ENCODE measurements around the gene SNRK. TPM values are rescaled to one million over a fixed set of nuclear protein-coding genes. Genes with fewer than 3 reads are reported as not detected.

SNRK gene
- total and polyA plus RNA-seq, 2 experiments from 2014 or later: 5.5 to 18.8 TPM

GRCh38 chr3:43294975-43295374 lies 8.6 kb downstream of the SNRK start:
- Mint-ChIP-seq H3K27ac (no peak overlapping the region), H3K9me3 (no peaks in the 10 kb centered on the region), H3K36me3 (ENCODE audit: low read depth) (no peaks in the 10 kb centered on the region), H3K4me3 (no peak overlapping the region), H3K4me1 (peaks cover 13% of the 10 kb centered on the region; the same call in 2 of the 3 replicates), H3K27me3 (ENCODE audit: insufficient read depth, low read depth, poor library complexity) (no peaks in the 10 kb centered on the region)
- H4K20me1 ChIP-seq (replicated peaks; ENCODE audit: insufficient read depth): peaks cover 23% of the 10 kb centered on the region
- H3K4me2 ChIP-seq: no peak overlapping the region
- H3K4me1 ChIP-seq (ENCODE audit: insufficient read depth): no peaks in the 10 kb centered on the region
- H3K9me2 ChIP-seq (ENCODE audit: insufficient read depth): no peaks in the 10 kb centered on the region
- no peak overlapping the region for H3K4me3 ChIP-seq
- no peaks in the 10 kb centered on the region for H3K36me3 ChIP-seq (ENCODE audit: insufficient read depth)
- TF ChIP-seq JUNB (IDR thresholded peaks at IDR 0.05; ENCODE audit: unreplicated experiment) (no peak), STAT1 (IDR thresholded peaks at IDR 0.05; ENCODE audit: unreplicated experiment) (no peak), EZH2phosphoT487 (IDR thresholded peaks at IDR 0.05; ENCODE audit: unreplicated experiment) (no peak), ETS1 (IDR thresholded peaks at IDR 0.05) (no peak), ZNF331 (CRISPR knock-in tag; IDR thresholded peaks at IDR 0.05; ENCODE audit: low read depth) (no peak), ZNF114 (CRISPR knock-in tag; IDR thresholded peaks at IDR 0.05) (no peak), NANOG (IDR thresholded peaks at IDR 0.05; ENCODE audit: borderline replicate concordance) (no peak), EZH2 (IDR thresholded peaks at IDR 0.05; ENCODE audit: low read depth, unreplicated experiment) (no peak), REST (IDR thresholded peaks at IDR 0.05; ENCODE audit: unreplicated experiment) (no peak), CTCF (conservative IDR thresholded peaks at IDR 0.05; ENCODE audit: low read depth in 2 of 2) (no peak), CREB1 (CRISPR knock-in tag; IDR thresholded peaks at IDR 0.05; ENCODE audit: low read depth) (no peak), POLR2AphosphoS5 (IDR thresholded peaks at IDR 0.05; ENCODE audit: low read depth) (no peak), ZNF462 (CRISPR knock-in tag; IDR thresholded peaks at IDR 0.05) (no peak)
- no peak for DNase-seq (ENCODE audit: low spot score)
- H2AFZ ChIP-seq: no peak overlapping the region
- no peak for ATAC-seq
- no peaks in the 10 kb centered on the region for H3F3A ChIP-seq (replicated peaks; ENCODE audit: low read depth)
- H3K27ac ChIP-seq (ENCODE audit: low read depth): no peak overlapping the region
- H3K27me3 ChIP-seq (ENCODE audit: insufficient read depth): no peaks in the 10 kb centered on the region
- peaks cover 79% of the 10 kb centered on the region for H3K79me2 ChIP-seq (replicated peaks; ENCODE audit: insufficient read depth)

All from GM23338 (cell line).